GM10266 (cell line): ENCODE measurements around the gene PIGC.

ENCODE experiments used
- DNase-seq: peaks from one replicate; pipeline ENCODE4 v3.0.0; 2012; ENCODE audit errors: extremely low spot score
- TF ChIP-seq, protein P1 (sequence below): IDR thresholded peaks from 2 replicates; pipeline ENCODE4 v1.5.1; 2012; ENCODE audit warnings: mild to moderate bottlenecking, low read depth; ENCODE audit not compliant: control insufficient read depth, insufficient read depth; ENCODE audit errors: missing control alignments

PIGC gene

DNA sequence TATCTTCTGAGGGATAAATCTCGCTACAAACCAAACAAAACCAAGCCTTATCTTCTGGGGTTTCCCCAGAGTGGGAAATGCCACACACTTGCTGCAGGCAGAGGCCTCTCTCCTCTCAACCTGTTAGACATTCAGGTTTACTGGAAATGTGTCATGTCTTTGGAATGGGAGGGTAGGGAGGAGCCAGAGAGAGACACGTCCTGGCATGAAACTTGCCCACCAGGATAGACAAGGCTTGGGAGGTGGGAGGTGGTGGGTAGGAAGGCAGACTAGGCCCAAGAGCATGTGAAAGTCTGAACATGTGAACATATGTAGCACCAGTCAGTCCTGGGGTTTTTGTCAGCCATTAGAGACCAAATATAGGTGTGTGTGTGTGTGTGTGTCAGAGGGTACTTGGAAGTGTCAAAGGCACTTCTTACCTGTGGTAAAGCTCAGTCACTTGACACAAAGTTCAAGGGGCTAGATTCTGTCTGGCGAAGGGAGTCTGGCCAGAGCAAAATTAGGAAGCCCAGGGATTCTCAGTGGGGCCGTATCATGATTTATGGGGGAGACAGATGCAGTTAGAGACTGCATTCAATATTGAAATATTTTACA is 32.4 kb upstream of the PIGC start:
- no peak for DNase-seq
- TF ChIP-seq, protein P1, sequence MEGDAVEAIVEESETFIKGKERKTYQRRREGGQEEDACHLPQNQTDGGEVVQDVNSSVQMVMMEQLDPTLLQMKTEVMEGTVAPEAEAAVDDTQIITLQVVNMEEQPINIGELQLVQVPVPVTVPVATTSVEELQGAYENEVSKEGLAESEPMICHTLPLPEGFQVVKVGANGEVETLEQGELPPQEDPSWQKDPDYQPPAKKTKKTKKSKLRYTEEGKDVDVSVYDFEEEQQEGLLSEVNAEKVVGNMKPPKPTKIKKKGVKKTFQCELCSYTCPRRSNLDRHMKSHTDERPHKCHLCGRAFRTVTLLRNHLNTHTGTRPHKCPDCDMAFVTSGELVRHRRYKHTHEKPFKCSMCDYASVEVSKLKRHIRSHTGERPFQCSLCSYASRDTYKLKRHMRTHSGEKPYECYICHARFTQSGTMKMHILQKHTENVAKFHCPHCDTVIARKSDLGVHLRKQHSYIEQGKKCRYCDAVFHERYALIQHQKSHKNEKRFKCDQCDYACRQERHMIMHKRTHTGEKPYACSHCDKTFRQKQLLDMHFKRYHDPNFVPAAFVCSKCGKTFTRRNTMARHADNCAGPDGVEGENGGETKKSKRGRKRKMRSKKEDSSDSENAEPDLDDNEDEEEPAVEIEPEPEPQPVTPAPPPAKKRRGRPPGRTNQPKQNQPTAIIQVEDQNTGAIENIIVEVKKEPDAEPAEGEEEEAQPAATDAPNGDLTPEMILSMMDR: no peak

DNA sequence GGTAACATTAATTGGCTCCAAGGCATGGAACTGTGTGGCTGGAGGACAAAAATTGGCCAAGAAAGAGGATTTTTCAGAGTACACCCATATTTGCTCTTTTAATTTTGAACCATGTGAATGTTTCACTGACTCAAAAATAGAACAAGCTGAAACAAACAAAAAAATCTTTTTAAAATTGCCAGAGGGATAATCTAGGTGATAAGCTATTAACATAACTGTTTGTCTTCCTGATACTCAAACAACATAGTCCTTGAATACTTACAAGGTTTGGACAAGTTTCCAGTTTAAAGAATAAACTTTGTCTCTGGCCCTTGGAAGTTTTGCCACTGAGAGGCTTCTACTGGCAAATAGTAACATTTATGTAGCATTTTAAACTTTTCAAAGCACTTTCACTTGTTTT is 30.0 kb upstream of the PIGC start:
- TF ChIP-seq, protein P1: no peak
- no peak for DNase-seq

DNA sequence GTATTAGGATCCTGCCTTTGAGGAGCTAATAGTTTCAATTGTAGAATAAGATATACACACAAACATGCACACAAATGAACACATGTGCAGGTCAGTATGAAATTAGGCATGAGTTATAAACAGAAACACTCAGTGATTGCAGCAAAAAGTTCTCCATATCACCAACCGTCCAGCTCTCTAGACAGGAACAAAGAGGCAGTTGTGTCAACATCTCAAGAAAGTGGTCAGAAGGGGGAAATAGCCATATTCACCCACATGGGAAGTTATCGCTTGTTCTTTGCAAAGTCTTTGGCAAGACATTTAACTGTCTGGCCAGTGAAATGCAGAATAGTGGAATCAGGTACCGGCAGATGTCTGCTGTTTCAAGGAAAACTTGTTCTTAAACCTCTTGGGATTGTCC is 29.4 kb upstream of the PIGC start:
- DNase-seq: no peak
- TF ChIP-seq, protein P1: no peak

DNA sequence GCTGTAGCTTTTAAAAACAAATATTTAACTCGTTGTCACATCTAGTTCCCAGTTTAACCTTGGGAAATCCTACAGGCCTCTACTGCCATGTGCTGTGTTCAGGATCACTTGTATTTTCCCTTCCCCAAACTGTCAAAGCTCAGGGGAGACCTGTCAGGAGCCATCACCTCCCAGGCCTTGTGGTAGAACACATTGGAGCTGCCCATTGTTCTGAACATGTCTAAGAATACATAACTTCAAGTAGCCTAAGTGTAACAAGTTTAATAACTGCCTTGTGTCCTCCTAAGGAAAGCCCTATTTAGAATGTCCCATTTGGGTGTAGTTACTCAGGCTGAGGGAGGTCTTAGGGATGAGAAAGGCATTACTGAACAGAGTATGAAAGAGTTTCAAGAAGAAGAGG is 28.6 kb upstream of the PIGC start:
- TF ChIP-seq, protein P1: no peak
- DNase-seq: no peak

DNA sequence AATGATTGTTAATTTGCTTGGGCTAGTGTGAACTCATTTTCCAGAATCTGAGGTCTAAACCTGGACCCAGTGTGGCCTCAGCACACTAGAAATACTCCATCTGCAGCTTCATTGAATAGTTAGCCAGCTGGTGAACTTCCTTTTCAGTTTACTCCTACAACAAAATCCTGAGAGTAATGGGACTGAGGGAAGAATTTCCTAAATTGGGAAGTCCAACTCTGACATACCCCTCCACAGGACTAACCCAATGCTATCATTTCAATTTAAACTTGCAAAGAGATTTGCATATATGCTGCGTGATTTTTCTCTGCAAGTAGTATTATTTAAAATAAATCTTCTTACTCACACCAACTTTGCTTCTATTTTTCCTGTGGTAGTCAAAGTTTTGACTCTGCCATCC is 27.8 kb upstream of the PIGC start:
- DNase-seq: no peak
- TF ChIP-seq, protein P1: no peak

DNA sequence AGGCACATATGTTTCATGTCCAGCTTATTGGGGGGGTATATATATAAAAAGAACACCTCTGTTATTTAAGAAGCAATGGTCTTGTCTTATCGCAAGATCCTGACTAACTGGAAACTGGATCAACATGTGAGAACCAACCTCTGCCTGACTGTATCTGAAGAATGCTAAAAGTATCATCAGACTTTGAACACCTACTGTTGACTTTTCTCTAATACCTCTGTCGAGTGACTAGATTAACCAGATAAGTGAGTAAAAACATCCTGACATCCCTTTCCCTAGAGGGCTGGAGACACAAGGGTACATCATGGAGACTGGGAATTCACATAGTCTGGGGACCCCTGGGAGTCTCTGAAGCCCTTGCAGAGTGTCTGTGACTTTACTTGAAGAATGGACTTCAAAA is 26.3 kb upstream of the PIGC start:
- TF ChIP-seq, protein P1: no peak
- no peak for DNase-seq

DNA sequence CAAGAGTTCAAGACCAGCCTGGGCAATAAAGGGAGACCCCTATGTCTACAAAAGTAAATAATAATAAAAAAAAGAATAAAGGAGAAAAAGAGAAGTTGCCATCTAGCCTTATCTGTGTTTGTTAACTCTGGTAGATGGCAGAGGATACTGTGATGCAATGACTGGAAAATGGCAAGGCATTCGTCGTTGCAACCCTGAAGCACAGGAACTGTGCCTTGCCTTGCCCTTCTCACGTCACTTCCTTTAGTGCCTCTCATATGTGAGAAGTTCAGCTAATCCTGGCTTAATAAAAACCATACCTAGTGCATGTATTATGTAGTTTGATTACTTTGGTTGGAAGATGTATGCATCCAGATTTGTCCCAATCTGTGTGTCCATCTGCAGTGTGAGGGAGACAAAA is 25.8 kb upstream of the PIGC start:
- no peak for DNase-seq
- TF ChIP-seq, protein P1: no peak
